Stimulated activated CD4-positive, alpha-beta T cell treated with anti-CD3 and anti-CD28 coated beads, Interleukin-4, amount 100 ng/mL, for 4 hours (primary cell): ENCODE data around the gene TRPC4AP.
"Not testable (repeated sequence)": the region's sequence is repeated elsewhere in the genome, so short reads cannot be mapped to it uniquely, and the experiment has no call there.

Experiments
- DNase-seq, 2 experiments: peaks; one replicate each; pipeline ENCODE4 v3.0.0-alpha.2; 2020

The TRPC4AP gene

DNA sequence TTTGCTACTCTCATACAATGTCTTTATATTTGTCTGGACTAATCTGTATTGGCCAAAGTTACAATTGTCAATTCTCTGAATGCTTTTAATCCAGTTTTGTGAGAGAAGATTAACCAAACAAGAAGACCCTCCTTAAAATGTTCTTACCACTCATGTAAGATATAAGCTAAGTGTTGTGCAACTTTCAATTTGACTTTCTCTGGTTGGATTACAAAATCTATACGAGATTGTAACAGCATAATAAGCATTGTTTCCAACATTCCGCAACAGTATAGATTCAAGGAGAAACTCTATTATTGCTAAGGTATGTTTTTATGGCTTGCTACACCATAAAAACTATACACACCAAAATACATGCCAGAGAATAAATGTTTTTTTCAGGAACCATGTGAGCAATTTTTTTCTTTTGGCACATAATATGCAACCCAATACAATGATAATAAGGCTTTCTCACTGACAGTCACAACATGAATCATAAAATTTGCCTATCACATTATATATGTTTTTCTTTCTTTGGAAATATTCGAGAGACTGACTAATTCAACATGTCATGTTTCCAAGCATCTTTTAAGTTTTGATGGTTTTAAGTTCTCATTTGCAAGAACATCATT, 12.2 kb upstream of the TRPC4AP start:
- no peak for DNase-seq

- no peak for DNase-seq
These were observed 9.0 kb upstream of the TRPC4AP start for GRCh38 chr20:35101620-35102019.

GRCh38 chr20:35093267-35093884, 769 bp upstream of the TRPC4AP start:
- peak; percentile 27 to 69 for DNase-seq

DNA sequence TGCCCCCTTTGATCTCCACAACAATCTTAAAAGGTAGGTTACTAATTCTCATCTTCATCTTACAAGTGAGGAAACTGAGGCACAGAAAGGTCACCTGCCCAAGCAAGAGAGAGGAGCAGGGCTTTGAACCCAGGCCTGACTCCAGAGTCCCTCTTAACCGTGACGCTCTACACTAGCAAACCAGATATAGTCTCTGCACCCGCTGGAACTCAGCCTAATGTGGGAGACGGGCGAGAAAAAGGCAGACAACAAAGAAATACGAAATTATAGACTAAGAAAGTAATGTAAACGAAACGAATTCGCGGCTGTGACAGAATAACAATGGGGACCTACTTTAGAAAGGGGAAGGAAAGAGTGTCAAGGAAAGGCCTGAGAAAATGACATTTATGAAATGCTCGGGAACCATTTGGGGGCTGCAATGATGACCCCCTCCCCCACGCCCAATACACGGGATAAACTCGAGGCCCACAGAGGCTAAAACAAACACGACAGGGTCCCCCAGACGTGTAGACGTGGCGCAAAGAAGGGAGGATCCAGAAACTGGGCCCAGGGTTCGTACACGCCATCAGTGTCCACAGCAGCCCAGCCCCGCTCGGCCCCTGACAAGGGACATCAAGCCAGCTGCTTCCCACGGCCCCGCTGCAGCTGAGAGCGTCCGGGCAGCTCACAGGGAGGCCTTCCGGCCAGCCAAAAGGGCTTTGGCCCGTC, 637 bp downstream of the TRPC4AP start:
- DNase-seq: no peak

GRCh38 chr20:35088231-35089145, 4.1 kb downstream of the TRPC4AP start:
- DNase-seq: no peak

GRCh38 chr20:35087791-35088190, 4.8 kb downstream of the TRPC4AP start:
- no peak for DNase-seq

DNA sequence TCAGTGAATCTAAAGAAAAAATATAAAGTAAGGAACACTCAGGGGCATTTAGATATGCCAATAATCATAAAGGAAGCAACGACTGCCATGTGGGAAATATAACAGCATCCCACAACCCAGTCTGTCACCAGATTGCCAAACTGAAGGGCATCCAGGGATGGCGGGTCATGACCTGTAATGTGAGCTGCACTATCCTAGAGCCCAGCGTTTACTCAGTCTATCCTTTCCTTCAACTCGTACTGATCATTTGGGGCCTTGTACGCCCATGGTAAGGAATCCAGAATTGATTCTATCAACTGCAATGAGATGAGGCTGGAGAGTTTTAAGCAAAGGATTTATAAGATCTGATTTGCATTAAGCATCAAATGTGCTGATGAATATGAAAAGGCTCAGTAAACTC, 5.3 kb downstream of the TRPC4AP start:
- DNase-seq: no peak

GRCh38 chr20:35085477-35086225, 7.0 kb downstream of the TRPC4AP start:
- no peak for DNase-seq

DNA sequence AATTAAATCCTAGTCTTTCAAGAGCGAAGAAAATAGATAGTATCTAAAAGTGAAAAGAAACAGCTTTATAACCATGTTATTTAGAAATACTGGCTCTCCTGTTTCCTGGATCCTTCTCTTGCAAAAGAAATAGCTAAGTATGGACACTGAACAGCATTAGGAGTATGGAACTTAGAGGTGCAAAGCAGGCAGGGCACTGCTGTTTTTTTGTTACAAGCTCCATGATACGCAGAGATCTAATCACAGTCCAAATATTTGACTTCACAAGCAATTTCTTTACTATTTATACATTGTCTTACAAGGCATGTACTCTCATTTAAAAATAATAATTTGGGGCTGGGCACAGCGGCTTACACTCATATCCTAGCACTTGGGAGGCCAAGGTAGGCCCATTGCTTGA, 7.6 kb downstream of the TRPC4AP start:
- no peak for DNase-seq

- DNase-seq: not testable (repeated sequence)
These were observed 12.3 kb downstream of the TRPC4AP start for GRCh38 chr20:35080348-35080642.

GRCh38 chr20:35079472-35080347, 12.9 kb downstream of the TRPC4AP start:
- no peak for DNase-seq

GRCh38 chr20:35077872-35078271, 14.7 kb downstream of the TRPC4AP start:
- DNase-seq: no peak

GRCh38 chr20:35077341-35077740, 15.3 kb downstream of the TRPC4AP start:
- DNase-seq: no peak

GRCh38 chr20:35071436-35072153, 21.0 kb downstream of the TRPC4AP start:
- DNase-seq: not testable (repeated sequence)

DNA sequence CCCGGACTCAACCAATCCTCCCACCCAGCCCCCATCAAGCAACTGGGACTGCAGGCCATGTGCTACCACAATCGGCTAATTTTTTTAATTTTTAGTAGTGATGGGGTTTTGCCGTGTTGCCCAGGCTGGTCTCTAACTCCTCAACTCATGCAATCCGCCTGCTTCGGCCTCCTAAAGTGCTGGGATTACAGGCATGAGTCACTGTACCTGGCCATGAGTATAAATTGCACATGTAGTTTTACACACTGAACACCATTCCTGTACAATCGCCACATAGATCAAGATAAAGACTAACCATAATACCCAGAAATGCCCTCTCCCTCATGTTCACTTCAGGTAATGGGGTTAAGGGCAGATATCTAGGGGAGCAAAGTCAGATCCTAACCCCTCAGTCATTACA, 26.4 kb downstream of the TRPC4AP start:
- DNase-seq: no peak

GRCh38 chr20:35065181-35065580, 27.4 kb downstream of the TRPC4AP start:
- no peak for DNase-seq

GRCh38 chr20:35063168-35063567, 29.4 kb downstream of the TRPC4AP start:
- no peak for DNase-seq

GRCh38 chr20:35062478-35062877, 30.1 kb downstream of the TRPC4AP start:
- DNase-seq: no peak

DNA sequence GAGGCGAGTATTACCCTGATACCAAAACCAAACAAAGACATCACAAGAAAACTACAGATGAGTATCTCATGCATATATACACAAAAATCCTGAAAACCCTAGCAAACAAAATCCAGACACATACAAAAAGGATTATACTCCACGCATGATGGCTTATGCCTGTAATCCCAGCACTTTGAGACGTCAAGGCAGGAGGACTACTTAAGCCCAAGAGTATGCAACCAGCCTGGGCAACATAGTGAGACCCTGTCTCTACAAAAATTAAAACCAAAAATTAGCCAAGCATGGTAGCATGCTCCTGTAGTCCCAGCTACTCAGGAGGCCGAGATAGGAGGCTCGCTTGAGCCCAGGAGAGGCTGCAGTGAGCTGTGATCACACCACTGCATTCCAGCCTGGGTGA, 32.4 kb downstream of the TRPC4AP start:
- DNase-seq: no peak

- no peak for DNase-seq
These were observed 33.0 kb downstream of the TRPC4AP start for GRCh38 chr20:35059612-35060011.

DNA sequence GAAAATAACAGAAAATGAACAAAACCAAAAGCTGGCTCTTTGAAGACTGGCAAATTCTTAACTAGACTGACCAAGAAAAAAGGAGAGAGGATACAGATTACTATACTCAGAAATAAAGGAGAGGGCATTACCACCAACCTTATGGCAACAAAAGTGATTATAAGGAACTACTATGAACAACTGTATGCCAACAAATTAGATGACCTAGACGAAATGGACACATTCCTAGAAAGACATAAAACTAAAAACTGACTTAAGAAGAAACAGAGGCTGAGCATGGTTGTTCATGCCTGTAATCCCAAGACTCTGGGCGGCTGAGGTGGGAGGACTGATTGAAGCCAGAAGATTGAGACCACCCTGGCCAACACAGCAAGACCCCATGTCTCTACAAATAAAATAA, 33.5 kb downstream of the TRPC4AP start:
- DNase-seq: no peak
